ENCODE data around the gene OPRD1.
"Not testable (repeated sequence)": the region's sequence is repeated elsewhere in the genome, so short reads cannot be mapped to it uniquely, and the experiment has no call there.

OPRD1 gene

DNA sequence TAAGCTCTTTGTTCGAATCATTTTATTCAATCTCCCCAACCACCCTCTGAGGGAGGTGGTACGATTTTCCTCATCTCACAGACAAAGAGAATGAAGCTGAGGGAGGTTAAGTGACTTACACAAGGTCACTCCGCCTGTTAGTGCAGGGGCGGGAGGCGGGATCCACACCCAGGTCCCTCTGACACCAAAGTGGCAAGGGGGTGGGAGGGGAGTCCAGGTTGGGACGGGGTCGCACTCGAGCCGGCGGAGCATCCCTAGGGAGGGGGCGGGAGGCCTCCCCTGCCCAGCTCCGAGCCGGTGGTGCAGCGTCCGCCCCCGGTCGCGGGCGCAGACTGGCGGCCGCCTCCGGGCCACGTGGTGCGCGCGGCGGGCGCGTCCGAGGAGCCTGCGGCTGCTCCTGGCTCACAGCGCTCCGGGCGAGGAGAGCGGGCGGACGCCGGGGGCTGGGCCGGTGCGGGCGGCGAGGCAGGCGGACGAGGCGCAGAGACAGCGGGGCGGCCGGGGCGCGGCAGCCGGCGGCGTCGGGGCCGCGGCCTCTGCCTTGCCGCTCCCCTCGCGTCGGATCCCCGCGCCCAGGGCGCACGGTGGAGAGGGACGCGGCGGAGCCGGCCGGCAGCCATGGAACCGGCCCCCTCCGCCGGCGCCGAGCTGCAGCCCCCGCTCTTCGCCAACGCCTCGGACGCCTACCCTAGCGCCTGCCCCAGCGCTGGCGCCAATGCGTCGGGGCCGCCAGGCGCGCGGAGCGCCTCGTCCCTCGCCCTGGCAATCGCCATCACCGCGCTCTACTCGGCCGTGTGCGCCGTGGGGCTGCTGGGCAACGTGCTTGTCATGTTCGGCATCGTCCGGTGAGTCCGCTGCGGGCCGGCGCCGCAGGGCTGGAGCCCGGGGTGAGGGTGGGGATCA lies at the start of gene OPRD1:
Gene OPRD1, plus strand, starts transcription at position 405 of the 903 bp plus-strand sequence. Its CDS starts 214 bp downstream, at position 619.
- in situ Hi-C loops (cut with MboI; ENCODE audit: low sequenced_read_pairs, unreplicated experiment), result no loop called here
- DNase-seq (ENCODE audit: low spot score), result no peak
- TF ChIP-seq, protein P1, sequence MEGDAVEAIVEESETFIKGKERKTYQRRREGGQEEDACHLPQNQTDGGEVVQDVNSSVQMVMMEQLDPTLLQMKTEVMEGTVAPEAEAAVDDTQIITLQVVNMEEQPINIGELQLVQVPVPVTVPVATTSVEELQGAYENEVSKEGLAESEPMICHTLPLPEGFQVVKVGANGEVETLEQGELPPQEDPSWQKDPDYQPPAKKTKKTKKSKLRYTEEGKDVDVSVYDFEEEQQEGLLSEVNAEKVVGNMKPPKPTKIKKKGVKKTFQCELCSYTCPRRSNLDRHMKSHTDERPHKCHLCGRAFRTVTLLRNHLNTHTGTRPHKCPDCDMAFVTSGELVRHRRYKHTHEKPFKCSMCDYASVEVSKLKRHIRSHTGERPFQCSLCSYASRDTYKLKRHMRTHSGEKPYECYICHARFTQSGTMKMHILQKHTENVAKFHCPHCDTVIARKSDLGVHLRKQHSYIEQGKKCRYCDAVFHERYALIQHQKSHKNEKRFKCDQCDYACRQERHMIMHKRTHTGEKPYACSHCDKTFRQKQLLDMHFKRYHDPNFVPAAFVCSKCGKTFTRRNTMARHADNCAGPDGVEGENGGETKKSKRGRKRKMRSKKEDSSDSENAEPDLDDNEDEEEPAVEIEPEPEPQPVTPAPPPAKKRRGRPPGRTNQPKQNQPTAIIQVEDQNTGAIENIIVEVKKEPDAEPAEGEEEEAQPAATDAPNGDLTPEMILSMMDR (IDR thresholded peaks at IDR 0.05; ENCODE audit: borderline replicate concordance, control extremely low read depth, extremely low read depth, insufficient read depth, missing control alignments), result no peak

DNA sequence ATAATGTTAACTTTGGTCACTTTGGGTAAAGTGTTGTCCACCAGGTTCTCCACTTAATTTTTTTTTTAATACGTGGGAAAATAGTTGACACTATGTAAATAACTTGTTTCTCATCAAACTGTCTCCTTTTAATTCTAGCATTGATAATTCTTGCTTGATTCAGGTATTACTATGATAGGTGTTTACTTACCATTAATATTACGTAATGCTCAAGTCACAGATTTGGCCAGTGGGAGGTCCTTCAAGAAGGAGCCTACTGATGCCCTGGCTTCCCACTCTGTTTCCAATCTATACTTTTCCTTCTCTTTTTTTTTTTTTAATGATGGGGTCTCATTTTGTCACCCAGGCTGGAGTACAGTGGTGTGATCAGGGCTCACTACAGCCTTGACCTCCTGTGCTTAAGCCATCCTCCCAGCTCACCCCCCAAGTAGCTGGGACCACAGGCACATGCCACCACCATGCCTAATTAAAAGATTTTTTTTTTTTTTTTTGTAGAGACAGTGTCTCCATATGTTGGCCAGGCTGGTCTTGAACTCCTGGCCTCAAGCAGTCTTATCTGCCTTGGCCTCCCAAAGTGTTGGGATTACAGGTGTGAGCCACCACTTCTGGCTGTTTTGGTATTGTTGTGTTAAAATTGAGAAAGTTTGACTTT lies 45.3 kb upstream of the OPRD1 start:
- in situ Hi-C loops (cut with MboI; ENCODE audit: low sequenced_read_pairs, unreplicated experiment), result no loop called here
- TF ChIP-seq, protein P1 (IDR thresholded peaks at IDR 0.05; ENCODE audit: borderline replicate concordance, control extremely low read depth, extremely low read depth, insufficient read depth, missing control alignments), result no peak
- no peak for DNase-seq (ENCODE audit: low spot score)

DNA sequence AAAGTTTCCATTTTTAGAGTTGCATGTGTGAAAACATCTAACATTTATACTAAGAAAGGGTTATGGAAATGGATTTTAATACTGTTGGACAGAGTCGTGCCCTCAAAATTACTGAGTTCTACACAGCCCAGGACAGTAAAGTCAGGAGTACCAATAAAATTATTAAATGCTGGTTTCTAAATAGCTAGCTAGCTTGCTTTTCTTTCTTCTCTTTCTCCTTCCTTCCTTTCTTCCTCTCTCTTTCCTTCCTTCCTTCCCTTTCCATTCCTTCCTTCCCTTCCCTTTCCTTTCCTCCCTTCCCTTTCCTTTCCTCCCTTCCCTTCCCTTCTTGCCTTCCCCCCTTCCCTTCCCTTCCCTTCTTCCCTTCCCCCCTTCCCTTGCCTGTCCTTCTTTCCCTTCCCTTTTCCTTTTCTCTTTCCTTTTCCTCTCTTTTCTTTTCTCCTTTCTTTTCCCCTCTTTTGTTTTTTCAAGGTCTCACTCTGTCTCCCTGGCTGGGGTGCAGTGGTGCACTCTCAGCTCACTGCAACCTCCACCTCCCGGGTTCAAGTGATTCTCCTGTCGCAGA lies 41.3 kb upstream of the OPRD1 start:
- no peak for DNase-seq (ENCODE audit: low spot score)
- in situ Hi-C loops (cut with MboI; ENCODE audit: low sequenced_read_pairs, unreplicated experiment), result no loop called here
- TF ChIP-seq, protein P1 (IDR thresholded peaks at IDR 0.05; ENCODE audit: borderline replicate concordance, control extremely low read depth, extremely low read depth, insufficient read depth, missing control alignments), result no peak

DNA sequence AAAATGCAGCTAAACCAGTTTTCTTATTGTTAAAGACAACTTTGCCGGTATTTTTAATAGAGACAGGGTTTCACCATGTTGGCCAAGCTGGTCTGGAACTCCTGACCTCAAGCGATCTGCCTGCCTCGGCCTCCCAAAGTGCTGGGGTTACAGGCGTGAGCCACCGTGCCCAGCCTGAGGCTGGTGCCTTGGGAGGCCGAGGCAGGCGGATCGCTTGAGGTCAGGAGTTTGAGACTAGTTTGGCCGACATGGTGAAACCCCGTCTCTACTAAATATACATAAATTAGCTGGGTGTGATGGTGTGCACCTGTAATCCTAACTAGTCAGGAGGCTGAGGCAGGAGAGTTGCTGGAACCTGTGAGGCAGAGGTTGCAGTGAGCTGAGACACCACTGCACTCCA lies 40.0 kb upstream of the OPRD1 start:
- in situ Hi-C loops (cut with MboI; ENCODE audit: low sequenced_read_pairs, unreplicated experiment); DNase-seq (ENCODE audit: low spot score): not testable (repeated sequence)

DNA sequence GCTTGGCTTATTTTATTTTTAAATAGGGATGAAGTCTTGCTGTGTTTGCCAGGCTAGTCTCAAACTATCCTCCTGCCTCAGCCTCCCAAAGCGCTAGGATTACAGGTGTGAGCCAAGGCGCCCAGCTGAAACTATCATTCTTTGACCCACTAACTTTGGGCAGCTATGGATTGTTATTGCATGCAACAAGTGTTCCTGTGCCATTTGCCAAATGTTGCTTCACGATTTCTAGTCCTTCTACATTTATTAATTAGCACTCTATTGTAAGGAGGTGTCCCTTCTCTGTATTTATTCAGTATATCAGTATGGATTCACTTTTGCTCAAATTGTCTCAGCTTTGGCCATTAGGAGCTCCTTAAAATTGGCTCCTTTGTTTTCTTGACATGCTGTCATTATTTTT lies 38.9 kb upstream of the OPRD1 start:
- in situ Hi-C loops (cut with MboI; ENCODE audit: low sequenced_read_pairs, unreplicated experiment), result no loop called here
- no peak for DNase-seq (ENCODE audit: low spot score)
- TF ChIP-seq, protein P1 (IDR thresholded peaks at IDR 0.05; ENCODE audit: borderline replicate concordance, control extremely low read depth, extremely low read depth, insufficient read depth, missing control alignments), result no peak

DNA sequence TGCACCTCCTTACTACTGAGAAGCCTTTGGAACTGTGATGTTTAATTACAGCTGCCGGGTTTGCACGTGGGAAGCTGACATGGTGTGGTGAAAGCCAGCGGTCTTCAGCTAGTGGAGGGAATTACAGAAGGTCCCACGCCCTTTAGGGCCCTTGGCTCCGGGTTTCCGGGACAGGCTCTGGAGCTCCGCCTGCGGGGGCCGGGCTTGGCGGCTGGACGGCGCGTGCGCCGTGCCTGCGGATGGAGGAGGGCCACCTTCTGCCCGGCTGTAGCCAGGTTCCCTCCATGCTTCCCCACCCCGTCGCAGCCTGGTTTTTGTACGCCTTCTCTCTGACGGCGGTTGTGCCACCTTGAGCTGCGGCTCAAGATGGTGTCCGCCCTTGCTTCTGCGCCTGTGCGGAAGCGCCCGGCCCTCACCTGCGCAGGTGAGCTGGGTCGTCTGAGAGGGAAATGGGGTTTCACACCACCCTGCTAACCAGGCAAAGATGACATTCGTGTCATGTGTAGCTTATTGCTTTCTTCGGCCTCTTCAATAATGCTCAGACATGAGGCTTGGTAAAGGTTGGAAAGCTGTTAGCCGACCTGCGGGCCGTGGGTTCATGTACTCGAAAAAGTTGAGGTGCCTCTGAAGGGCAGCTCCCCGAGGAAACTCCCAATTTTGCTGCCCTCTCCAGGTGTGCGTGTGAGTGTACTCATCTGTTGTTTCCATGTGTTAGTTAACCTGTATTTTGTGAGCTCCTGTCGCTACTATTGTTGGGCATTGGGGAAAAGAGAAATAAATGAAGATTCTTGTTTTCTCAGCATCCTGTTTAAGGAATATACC lies 36.6 kb upstream of the OPRD1 start:
- DNase-seq (ENCODE audit: low spot score), result peak; percentile 86
- in situ Hi-C loops (cut with MboI; ENCODE audit: low sequenced_read_pairs, unreplicated experiment), result no loop called here
- TF ChIP-seq, protein P1 (IDR thresholded peaks at IDR 0.05; ENCODE audit: borderline replicate concordance, control extremely low read depth, extremely low read depth, insufficient read depth, missing control alignments), result no peak
